Liver (tissue), 3 donors: ENCODE data around the gene TBC1D7.

Source experiments
- EGR1 ChIP-seq, 2 donors: IDR thresholded peaks; 2 replicates each; pipeline ENCODE4 v1.6.1; 2016 to 2018; ENCODE audit warnings: antibody characterized with exemption in 2 of 2, low read depth in 2 of 2
- FOXA1 ChIP-seq: IDR thresholded peaks from 2 replicates; pipeline ENCODE4 v1.6.1; 2016; ENCODE audit warnings: antibody characterized with exemption
- GABPA ChIP-seq, 2 donors: IDR thresholded peaks in 1 of 2; conservative IDR thresholded peaks in 1 of 2; 2 replicates each; pipeline ENCODE4 v1.6.1; 2016; ENCODE audit warnings: antibody characterized with exemption in 2 of 2, mild to moderate bottlenecking in 1 of 2, moderate library complexity in 1 of 2
- HNF4A ChIP-seq, 2 donors: conservative IDR thresholded peaks; 2 replicates each; pipeline ENCODE4 v1.6.1; 2016; ENCODE audit warnings: antibody characterized with exemption in 2 of 2, mild to moderate bottlenecking in 2 of 2
- JUND ChIP-seq, 2 donors: IDR thresholded peaks; 2 replicates each; pipeline ENCODE4 v1.6.1; 2016; ENCODE audit warnings: antibody characterized with exemption in 2 of 2
- RAD21 ChIP-seq, 2 donors: IDR thresholded peaks; 2 replicates each; pipeline ENCODE4 v1.6.1; 2016; ENCODE audit warnings: antibody characterized with exemption in 2 of 2, mild to moderate bottlenecking in 2 of 2
- RXRA ChIP-seq, 2 donors: IDR thresholded peaks; 2 replicates each; pipeline ENCODE4 v1.6.1; 2017 to 2018; ENCODE audit warnings: antibody characterized with exemption in 2 of 2, mild to moderate bottlenecking in 1 of 2
- SP1 ChIP-seq: IDR thresholded peaks from 2 replicates; pipeline ENCODE4 v1.6.1; 2018; ENCODE audit warnings: antibody characterized with exemption, mild to moderate bottlenecking
- TAF1 ChIP-seq: conservative IDR thresholded peaks from 2 replicates; pipeline ENCODE4 v1.6.1; 2016; ENCODE audit warnings: antibody characterized with exemption, mild to moderate bottlenecking
- YY1 ChIP-seq: IDR thresholded peaks from 2 replicates; pipeline ENCODE4 v1.6.1; 2016; ENCODE audit warnings: antibody characterized with exemption, mild to moderate bottlenecking
- TF ChIP-seq, protein P1 (sequence below): fragments of 150-350 bp; IDR thresholded peaks from 2 replicates; pipeline ENCODE4 v1.5.1; 2017; ENCODE audit warnings: improper control_type of control experiment, low read depth, low read length; ENCODE audit not compliant: missing input control
- TF ChIP-seq, protein P2 (sequence below): IDR thresholded peaks from 2 replicates; pipeline ENCODE4 v1.6.1; 2016; ENCODE audit warnings: antibody characterized with exemption
- TF ChIP-seq, protein P3 (sequence below): IDR thresholded peaks from 2 replicates; pipeline ENCODE4 v1.6.1; 2016; ENCODE audit warnings: antibody characterized with exemption
- TF ChIP-seq, protein P4 (sequence below): IDR thresholded peaks from 2 replicates; pipeline ENCODE4 v1.6.1; 2016; ENCODE audit warnings: antibody characterized with exemption, mild to moderate bottlenecking
- donor health status: healthy.
- donor health status: healthy.

DNA sequence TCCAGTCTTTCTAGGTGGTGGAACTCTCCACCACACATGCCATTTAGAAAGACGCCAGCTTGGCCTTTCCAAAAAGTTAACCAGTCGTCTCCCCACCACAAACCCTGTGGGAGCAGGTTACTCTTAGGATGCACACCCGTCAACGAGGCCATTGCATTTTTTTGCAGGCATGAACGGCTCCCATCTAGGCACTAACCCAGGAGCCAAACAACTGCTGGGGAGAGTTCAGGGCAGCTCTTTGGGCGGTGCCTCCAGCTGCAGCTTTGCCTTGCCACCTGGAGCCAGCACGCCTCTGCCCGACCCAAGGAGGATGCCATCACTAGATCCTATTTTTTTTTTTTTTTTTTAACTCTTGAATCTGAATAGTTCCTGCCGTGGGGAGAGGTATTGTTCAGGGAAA is 39.9 kb downstream of the TBC1D7 start:
- TF ChIP-seq, protein P1, sequence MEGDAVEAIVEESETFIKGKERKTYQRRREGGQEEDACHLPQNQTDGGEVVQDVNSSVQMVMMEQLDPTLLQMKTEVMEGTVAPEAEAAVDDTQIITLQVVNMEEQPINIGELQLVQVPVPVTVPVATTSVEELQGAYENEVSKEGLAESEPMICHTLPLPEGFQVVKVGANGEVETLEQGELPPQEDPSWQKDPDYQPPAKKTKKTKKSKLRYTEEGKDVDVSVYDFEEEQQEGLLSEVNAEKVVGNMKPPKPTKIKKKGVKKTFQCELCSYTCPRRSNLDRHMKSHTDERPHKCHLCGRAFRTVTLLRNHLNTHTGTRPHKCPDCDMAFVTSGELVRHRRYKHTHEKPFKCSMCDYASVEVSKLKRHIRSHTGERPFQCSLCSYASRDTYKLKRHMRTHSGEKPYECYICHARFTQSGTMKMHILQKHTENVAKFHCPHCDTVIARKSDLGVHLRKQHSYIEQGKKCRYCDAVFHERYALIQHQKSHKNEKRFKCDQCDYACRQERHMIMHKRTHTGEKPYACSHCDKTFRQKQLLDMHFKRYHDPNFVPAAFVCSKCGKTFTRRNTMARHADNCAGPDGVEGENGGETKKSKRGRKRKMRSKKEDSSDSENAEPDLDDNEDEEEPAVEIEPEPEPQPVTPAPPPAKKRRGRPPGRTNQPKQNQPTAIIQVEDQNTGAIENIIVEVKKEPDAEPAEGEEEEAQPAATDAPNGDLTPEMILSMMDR = no peak
- TF ChIP-seq RXRA (IDR thresholded peaks at IDR 0.05) = no peak
- TF ChIP-seq GABPA (IDR thresholded peaks at IDR 0.05 in 1 of 2, conservative IDR thresholded peaks at IDR 0.05 in 1 of 2) = no peak
- TF ChIP-seq TAF1 = no peak
- TF ChIP-seq YY1 = no peak
- TF ChIP-seq, protein P2, sequence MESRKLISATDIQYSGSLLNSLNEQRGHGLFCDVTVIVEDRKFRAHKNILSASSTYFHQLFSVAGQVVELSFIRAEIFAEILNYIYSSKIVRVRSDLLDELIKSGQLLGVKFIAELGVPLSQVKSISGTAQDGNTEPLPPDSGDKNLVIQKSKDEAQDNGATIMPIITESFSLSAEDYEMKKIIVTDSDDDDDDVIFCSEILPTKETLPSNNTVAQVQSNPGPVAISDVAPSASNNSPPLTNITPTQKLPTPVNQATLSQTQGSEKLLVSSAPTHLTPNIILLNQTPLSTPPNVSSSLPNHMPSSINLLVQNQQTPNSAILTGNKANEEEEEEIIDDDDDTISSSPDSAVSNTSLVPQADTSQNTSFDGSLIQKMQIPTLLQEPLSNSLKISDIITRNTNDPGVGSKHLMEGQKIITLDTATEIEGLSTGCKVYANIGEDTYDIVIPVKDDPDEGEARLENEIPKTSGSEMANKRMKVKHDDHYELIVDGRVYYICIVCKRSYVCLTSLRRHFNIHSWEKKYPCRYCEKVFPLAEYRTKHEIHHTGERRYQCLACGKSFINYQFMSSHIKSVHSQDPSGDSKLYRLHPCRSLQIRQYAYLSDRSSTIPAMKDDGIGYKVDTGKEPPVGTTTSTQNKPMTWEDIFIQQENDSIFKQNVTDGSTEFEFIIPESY = no peak
- TF ChIP-seq, protein P3, sequence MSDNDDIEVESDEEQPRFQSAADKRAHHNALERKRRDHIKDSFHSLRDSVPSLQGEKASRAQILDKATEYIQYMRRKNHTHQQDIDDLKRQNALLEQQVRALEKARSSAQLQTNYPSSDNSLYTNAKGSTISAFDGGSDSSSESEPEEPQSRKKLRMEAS = no peak
- TF ChIP-seq HNF4A (conservative IDR thresholded peaks at IDR 0.05) = no peak
- TF ChIP-seq, protein P4, sequence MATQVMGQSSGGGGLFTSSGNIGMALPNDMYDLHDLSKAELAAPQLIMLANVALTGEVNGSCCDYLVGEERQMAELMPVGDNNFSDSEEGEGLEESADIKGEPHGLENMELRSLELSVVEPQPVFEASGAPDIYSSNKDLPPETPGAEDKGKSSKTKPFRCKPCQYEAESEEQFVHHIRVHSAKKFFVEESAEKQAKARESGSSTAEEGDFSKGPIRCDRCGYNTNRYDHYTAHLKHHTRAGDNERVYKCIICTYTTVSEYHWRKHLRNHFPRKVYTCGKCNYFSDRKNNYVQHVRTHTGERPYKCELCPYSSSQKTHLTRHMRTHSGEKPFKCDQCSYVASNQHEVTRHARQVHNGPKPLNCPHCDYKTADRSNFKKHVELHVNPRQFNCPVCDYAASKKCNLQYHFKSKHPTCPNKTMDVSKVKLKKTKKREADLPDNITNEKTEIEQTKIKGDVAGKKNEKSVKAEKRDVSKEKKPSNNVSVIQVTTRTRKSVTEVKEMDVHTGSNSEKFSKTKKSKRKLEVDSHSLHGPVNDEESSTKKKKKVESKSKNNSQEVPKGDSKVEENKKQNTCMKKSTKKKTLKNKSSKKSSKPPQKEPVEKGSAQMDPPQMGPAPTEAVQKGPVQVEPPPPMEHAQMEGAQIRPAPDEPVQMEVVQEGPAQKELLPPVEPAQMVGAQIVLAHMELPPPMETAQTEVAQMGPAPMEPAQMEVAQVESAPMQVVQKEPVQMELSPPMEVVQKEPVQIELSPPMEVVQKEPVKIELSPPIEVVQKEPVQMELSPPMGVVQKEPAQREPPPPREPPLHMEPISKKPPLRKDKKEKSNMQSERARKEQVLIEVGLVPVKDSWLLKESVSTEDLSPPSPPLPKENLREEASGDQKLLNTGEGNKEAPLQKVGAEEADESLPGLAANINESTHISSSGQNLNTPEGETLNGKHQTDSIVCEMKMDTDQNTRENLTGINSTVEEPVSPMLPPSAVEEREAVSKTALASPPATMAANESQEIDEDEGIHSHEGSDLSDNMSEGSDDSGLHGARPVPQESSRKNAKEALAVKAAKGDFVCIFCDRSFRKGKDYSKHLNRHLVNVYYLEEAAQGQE = no peak
- no peak for TF ChIP-seq FOXA1
- TF ChIP-seq SP1 = no peak
- TF ChIP-seq RAD21 (IDR thresholded peaks at IDR 0.05) = no peak
- no peak for TF ChIP-seq EGR1 (IDR thresholded peaks at IDR 0.05; ENCODE audit: low read depth in 2 of 2)
- TF ChIP-seq JUND (IDR thresholded peaks at IDR 0.05) = no peak
